ENCODE measurements around the gene DDB1. TPM values are rescaled to one million over a fixed set of nuclear protein-coding genes. Genes with fewer than 3 reads are reported as not detected.

The DDB1 gene
- total RNA-seq, 3 donors from 2014 or later: 131 to 150 (median 145) TPM

Other genes with a start within 250 kb of the DDB1 start
- 1 to 10 TPM in 1 of 3 donors, under 1 TPM in 2; 0.80 to 1.3 (median 0.88) TPM for gene CD5, start 230.6 kb downstream of the DDB1 start, total RNA-seq
- gene VPS37C, start 171.7 kb downstream of the DDB1 start, total RNA-seq: 10 to 100 TPM in 2 of 3 donors, 1 to 10 TPM in 1; 9.3 to 20.3 (median 17.1) TPM
- 10 to 100 TPM in 1 of 3 donors, 1 to 10 TPM in 1, not detected in 1; 3.7 to 11.3 TPM for gene PGA3, start 129.6 kb downstream of the DDB1 start, total RNA-seq
- gene PGA4, start 110.8 kb downstream of the DDB1 start, total RNA-seq: 1 to 10 TPM in 2 of 3 donors, not detected in 1; 1.8 to 8.9 TPM
- gene PGA5, start 91.9 kb downstream of the DDB1 start, total RNA-seq: 1 to 10 TPM in 2 of 3 donors, under 1 TPM in 1; 0.98 to 2.1 (median 1.6) TPM
- gene VWCE, start 37.8 kb downstream of the DDB1 start, total RNA-seq: 1 to 10 TPM in 2 of 3 donors, under 1 TPM in 1; 0.88 to 3.2 (median 2.6) TPM
- 10 to 100 TPM; 15.2 to 34.4 (median 26.9) TPM for gene TKFC, start 123 bp upstream of the DDB1 start, total RNA-seq
- 10 to 100 TPM; 36.7 to 46.9 (median 44.3) TPM for gene CYB561A3, start 28.8 kb upstream of the DDB1 start, total RNA-seq
- 10 to 100 TPM; 24.6 to 38.5 (median 32.8) TPM for gene TMEM138, start 29.3 kb upstream of the DDB1 start, total RNA-seq
- gene TMEM216, start 59.5 kb upstream of the DDB1 start, total RNA-seq: 10 to 100 TPM; 12.8 to 36.0 (median 27.5) TPM
- 10 to 100 TPM; 40.6 to 62.5 (median 46.2) TPM for gene CPSF7, start 96.9 kb upstream of the DDB1 start, total RNA-seq
- 10 to 100 TPM; 46.7 to 94.0 (median 58.7) TPM for gene SDHAF2, start 97.0 kb upstream of the DDB1 start, total RNA-seq
- 1 to 10 TPM in 2 of 3 donors, not detected in 1; 1.5 to 3.3 TPM for gene LRRC10B, start 175.6 kb upstream of the DDB1 start, total RNA-seq
- gene SYT7, start 248.0 kb upstream of the DDB1 start, total RNA-seq: 10 to 100 TPM in 2 of 3 donors, 1 to 10 TPM in 1; 1.9 to 11.7 (median 10.8) TPM

Measured in breast epithelium (tissue), 3 donors.